ENCODE results near the gene LIPC.

Gene LIPC

GRCh38 chr15:58556541-58556940, 124.8 kb downstream of the LIPC start:
- TF ChIP-seq CREB1 (IDR thresholded peaks at IDR 0.05; ENCODE audit: low read depth), result no peak
- TF ChIP-seq TCF12 (IDR thresholded peaks at IDR 0.05; ENCODE audit: low read depth), result no peak
- no peak for TF ChIP-seq REST (IDR thresholded peaks at IDR 0.05; ENCODE audit: low read depth)
- no peak for TF ChIP-seq FOXM1 (IDR thresholded peaks at IDR 0.05; ENCODE audit: borderline replicate concordance, low read depth)
- no peak for TF ChIP-seq TAF1 (IDR thresholded peaks at IDR 0.05; ENCODE audit: low read depth)
- TF ChIP-seq EP300 (IDR thresholded peaks at IDR 0.05; ENCODE audit: borderline replicate concordance), result no peak
- TF ChIP-seq EGR1 (IDR thresholded peaks at IDR 0.05), result no peak
- TF ChIP-seq MAX (IDR thresholded peaks at IDR 0.05), result no peak
- no peak for TF ChIP-seq YY1 (IDR thresholded peaks at IDR 0.05; ENCODE audit: low read depth)
- no peak for TF ChIP-seq RAD21 (IDR thresholded peaks at IDR 0.05; ENCODE audit: low read depth)
- TF ChIP-seq CEBPB (IDR thresholded peaks at IDR 0.05), result no peak
- no peak for TF ChIP-seq TEAD4 (IDR thresholded peaks at IDR 0.05)
- TF ChIP-seq ZBTB7A (IDR thresholded peaks at IDR 0.05; ENCODE audit: low read depth), result no peak

DNA sequence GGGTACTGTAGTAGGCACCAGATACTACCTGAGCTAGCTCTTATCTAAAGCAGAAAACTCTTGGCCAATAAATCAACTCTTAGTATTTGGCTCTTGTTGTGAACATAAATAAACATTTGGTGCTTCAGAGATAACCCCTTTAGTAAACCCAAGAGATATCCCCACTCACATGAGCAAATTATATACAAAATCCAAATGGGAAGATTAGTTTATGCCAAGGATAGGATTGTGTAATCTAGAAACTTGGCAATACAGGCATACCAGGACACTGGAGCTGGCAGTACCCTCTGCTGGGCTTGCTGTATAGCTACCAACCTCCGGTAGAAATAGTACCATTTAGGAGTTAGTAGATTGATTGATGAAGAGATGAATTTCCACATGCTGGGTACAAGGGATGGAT, 127.0 kb downstream of the LIPC start:
- no peak for TF ChIP-seq ZBTB7A (IDR thresholded peaks at IDR 0.05; ENCODE audit: low read depth)
- TF ChIP-seq MAX (IDR thresholded peaks at IDR 0.05), result no peak
- no peak for TF ChIP-seq NFIC (IDR thresholded peaks at IDR 0.05)
- no peak for TF ChIP-seq CEBPB (IDR thresholded peaks at IDR 0.05)
- TF ChIP-seq REST (IDR thresholded peaks at IDR 0.05; ENCODE audit: low read depth), result no peak
- TF ChIP-seq FOXM1 (IDR thresholded peaks at IDR 0.05; ENCODE audit: borderline replicate concordance, low read depth), result no peak
- TF ChIP-seq EP300 (IDR thresholded peaks at IDR 0.05; ENCODE audit: borderline replicate concordance), result no peak
- TF ChIP-seq EGR1 (IDR thresholded peaks at IDR 0.05), result no peak
- no peak for TF ChIP-seq TAF1 (IDR thresholded peaks at IDR 0.05; ENCODE audit: low read depth)
- no peak for TF ChIP-seq TEAD4 (IDR thresholded peaks at IDR 0.05)
- TF ChIP-seq, protein P1, sequence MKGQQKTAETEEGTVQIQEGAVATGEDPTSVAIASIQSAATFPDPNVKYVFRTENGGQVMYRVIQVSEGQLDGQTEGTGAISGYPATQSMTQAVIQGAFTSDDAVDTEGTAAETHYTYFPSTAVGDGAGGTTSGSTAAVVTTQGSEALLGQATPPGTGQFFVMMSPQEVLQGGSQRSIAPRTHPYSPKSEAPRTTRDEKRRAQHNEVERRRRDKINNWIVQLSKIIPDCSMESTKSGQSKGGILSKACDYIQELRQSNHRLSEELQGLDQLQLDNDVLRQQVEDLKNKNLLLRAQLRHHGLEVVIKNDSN (IDR thresholded peaks at IDR 0.05), result no peak
- TF ChIP-seq CREB1 (IDR thresholded peaks at IDR 0.05; ENCODE audit: low read depth), result no peak
- no peak for TF ChIP-seq YY1 (IDR thresholded peaks at IDR 0.05; ENCODE audit: low read depth)
- no peak for TF ChIP-seq TCF12 (IDR thresholded peaks at IDR 0.05; ENCODE audit: low read depth)

DNA sequence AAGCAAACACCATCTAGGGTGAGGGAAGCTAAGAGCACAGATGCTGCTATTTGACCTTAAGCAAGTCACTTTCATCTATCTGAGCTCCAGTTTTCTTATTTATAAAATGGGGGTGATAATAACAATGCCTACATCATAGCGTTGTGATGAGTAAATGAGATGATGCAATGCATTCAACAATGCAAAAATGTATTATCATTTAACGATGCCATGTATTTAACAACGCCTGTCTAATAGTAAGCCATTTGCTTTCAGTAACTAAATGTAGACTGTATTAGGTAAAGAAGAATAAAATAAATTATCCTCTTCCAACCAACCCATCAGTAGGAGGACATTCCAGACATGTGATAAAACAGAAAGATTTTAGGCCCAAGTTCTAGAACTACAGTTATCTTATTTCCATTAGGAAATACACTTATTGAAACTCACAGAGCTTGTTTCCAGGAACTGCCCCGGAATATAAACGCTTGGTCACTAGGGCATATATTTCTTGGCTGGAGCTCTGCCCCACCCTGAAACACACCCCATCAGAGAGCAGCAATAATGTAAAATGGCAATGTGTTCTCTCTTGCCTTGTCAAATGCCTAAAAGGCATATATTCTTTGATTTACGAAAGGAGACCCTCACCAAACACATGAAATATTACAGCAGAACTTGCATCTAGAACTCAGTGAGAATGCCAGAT, 128.3 kb downstream of the LIPC start:
- no peak for TF ChIP-seq ZBTB7A (IDR thresholded peaks at IDR 0.05; ENCODE audit: low read depth)

DNA sequence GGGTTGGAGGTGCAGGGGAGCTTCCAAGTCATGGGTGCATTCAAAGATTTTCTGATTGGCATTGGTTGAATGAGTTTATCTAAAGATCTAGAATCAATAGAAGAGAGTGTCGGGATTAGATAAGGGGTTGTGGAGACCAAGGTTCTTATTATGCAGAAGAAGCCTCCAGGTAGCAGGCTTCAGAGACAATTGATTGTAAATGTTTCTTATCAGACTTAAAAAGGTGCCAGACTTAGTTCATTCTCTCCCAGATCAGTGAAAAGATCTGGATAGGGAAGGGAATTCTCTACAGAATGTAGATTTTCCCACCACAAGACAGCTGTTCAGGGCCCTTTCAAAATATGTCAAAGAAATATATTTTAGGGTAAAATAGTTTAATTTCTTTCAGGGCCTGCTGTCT, 129.5 kb downstream of the LIPC start:
- TF ChIP-seq ZBTB7A (IDR thresholded peaks at IDR 0.05; ENCODE audit: low read depth) (no peak), CREB1 (IDR thresholded peaks at IDR 0.05; ENCODE audit: low read depth) (no peak), EP300 (IDR thresholded peaks at IDR 0.05; ENCODE audit: borderline replicate concordance) (no peak), EGR1 (IDR thresholded peaks at IDR 0.05) (no peak), TEAD4 (IDR thresholded peaks at IDR 0.05) (no peak), YY1 (IDR thresholded peaks at IDR 0.05; ENCODE audit: low read depth) (no peak), CEBPB (IDR thresholded peaks at IDR 0.05) (no peak), RAD21 (IDR thresholded peaks at IDR 0.05; ENCODE audit: low read depth) (no peak), TAF1 (IDR thresholded peaks at IDR 0.05; ENCODE audit: low read depth) (no peak), MAX (IDR thresholded peaks at IDR 0.05) (no peak), REST (IDR thresholded peaks at IDR 0.05; ENCODE audit: low read depth) (no peak), NFIC (IDR thresholded peaks at IDR 0.05) (no peak), FOXM1 (IDR thresholded peaks at IDR 0.05; ENCODE audit: borderline replicate concordance, low read depth) (no peak), TCF12 (IDR thresholded peaks at IDR 0.05; ENCODE audit: low read depth) (no peak)
- TF ChIP-seq, protein P1 (IDR thresholded peaks at IDR 0.05), result no peak
